ENCODE data around the gene EEF2K. TPM values are rescaled to one million over a fixed set of nuclear protein-coding genes. Genes with fewer than 3 reads are reported as not detected.

The EEF2K gene
- total and polyA plus RNA-seq, 12 donors, result 4.9 to 28.3 (median 16.6) TPM

DNA sequence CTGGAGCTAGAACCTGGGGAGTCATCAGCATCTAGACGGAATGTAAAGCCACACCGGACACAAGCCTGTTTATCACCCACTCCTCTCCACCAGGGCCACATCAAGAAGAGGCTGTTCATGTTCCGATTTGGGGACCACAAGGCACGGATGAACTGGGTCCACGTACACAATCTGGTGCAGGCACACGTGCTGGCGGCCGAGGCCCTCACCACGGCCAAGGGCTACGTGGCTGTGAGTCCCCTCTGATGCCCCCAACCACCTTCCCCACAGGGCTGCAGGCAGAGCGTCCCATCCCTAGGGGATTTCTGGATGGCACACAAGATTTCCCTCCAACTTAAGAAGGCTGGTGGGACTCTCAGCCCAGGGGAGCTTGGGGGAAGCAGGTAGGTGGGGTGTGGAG is 24.7 kb upstream of the EEF2K start:
- 70 to 92% (median 86%) methylated on average over 5 to 11 of the region's 11 CpGs for WGBS, 4 donors
- TF ChIP-seq, protein P1, sequence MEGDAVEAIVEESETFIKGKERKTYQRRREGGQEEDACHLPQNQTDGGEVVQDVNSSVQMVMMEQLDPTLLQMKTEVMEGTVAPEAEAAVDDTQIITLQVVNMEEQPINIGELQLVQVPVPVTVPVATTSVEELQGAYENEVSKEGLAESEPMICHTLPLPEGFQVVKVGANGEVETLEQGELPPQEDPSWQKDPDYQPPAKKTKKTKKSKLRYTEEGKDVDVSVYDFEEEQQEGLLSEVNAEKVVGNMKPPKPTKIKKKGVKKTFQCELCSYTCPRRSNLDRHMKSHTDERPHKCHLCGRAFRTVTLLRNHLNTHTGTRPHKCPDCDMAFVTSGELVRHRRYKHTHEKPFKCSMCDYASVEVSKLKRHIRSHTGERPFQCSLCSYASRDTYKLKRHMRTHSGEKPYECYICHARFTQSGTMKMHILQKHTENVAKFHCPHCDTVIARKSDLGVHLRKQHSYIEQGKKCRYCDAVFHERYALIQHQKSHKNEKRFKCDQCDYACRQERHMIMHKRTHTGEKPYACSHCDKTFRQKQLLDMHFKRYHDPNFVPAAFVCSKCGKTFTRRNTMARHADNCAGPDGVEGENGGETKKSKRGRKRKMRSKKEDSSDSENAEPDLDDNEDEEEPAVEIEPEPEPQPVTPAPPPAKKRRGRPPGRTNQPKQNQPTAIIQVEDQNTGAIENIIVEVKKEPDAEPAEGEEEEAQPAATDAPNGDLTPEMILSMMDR (IDR thresholded peaks at IDR 0.05), result no peak
- no peak for TF ChIP-seq POLR2A (IDR thresholded peaks at IDR 0.05)
- no peak for DNase-seq
- no peak overlapping the region for H3K4me3 ChIP-seq
- H3K27ac ChIP-seq, result no peak overlapping the region
- no peaks in the 10 kb centered on the region for H3K27me3 ChIP-seq
- no peaks in the 10 kb centered on the region for H3K36me3 ChIP-seq (replicated peaks in 1 of 2)
- H3K9me3 ChIP-seq (replicated peaks in 1 of 3), result no peaks in the 10 kb centered on the region
- H3K4me1 ChIP-seq (replicated peaks in 1 of 2), result no peaks in the 10 kb centered on the region
- intact Hi-C loops (cut with DNase I), result no loop called here

DNA sequence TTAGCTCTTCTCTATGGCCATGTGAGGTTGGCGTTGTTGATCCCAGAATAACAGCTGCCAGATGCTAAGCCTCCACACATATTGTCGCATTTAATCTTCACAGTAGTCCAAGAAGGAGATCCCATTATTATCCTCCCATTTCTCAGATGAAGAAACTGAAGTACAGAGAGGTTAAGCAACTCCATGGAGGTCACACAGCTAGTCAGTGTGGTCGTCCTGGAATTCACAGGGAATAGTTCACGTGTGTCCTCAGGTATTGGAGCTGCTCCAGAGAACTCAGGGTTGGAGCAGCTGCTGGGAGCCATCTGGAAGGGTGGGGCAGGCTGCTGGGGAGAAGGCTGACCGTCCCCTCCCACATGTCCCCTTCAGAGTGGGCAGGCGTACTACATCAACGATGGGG is 24.2 kb upstream of the EEF2K start:
- H3K27ac ChIP-seq, result no peak overlapping the region
- H3K36me3 ChIP-seq (replicated peaks in 1 of 2), result no peaks in the 10 kb centered on the region
- H3K27me3 ChIP-seq, result no peaks in the 10 kb centered on the region
- no peak overlapping the region for H3K4me3 ChIP-seq
- 81 to 88% (median 85%) methylated on average over 6 to 7 of the region's 7 CpGs for WGBS, 4 donors
- no peaks in the 10 kb centered on the region for H3K9me3 ChIP-seq (replicated peaks in 1 of 3)
- H3K4me1 ChIP-seq (replicated peaks in 1 of 2), result no peaks in the 10 kb centered on the region
- intact Hi-C loops (cut with DNase I), result no loop called here
- no peak for TF ChIP-seq POLR2A (IDR thresholded peaks at IDR 0.05)
- TF ChIP-seq, protein P1 (IDR thresholded peaks at IDR 0.05), result no peak
- no peak for DNase-seq

DNA sequence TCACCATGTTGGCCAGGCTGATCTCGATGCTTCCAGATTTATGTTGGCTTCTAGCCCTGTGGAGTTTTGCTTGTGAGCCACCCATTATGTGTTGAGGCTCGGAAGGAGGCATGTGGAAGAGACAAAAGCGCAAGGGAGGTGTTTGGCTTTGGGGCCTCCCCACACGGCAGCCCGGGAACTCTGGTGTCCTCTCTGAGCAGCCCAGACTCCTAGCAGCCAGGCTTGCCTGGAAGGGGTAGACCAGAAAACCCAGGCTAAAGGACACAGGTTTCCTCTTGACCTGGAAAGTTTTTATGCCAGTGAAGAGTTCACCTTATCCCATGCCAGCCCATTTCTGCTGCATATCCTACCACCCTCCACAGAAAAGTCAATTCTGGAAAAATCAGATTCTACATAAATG is 22.7 kb upstream of the EEF2K start:
- intact Hi-C loops (cut with DNase I), result no loop called here
- H3K4me1 ChIP-seq (replicated peaks in 1 of 2), result peaks cover 0 to 2% of the 10 kb centered on the region in 2 donors
- no peaks in the 10 kb centered on the region for H3K27me3 ChIP-seq
- no peaks in the 10 kb centered on the region for H3K9me3 ChIP-seq (replicated peaks in 1 of 3)
- WGBS, 4 donors, result 81 to 98% (median 87%) methylated on average over 5 of the region's 5 CpGs
- no peak for DNase-seq
- H3K36me3 ChIP-seq (replicated peaks in 1 of 2), result no peaks in the 10 kb centered on the region
- no peak overlapping the region for H3K27ac ChIP-seq
- no peak overlapping the region for H3K4me3 ChIP-seq
- TF ChIP-seq, protein P1 (IDR thresholded peaks at IDR 0.05), result no peak
- no peak for TF ChIP-seq POLR2A (IDR thresholded peaks at IDR 0.05)

DNA sequence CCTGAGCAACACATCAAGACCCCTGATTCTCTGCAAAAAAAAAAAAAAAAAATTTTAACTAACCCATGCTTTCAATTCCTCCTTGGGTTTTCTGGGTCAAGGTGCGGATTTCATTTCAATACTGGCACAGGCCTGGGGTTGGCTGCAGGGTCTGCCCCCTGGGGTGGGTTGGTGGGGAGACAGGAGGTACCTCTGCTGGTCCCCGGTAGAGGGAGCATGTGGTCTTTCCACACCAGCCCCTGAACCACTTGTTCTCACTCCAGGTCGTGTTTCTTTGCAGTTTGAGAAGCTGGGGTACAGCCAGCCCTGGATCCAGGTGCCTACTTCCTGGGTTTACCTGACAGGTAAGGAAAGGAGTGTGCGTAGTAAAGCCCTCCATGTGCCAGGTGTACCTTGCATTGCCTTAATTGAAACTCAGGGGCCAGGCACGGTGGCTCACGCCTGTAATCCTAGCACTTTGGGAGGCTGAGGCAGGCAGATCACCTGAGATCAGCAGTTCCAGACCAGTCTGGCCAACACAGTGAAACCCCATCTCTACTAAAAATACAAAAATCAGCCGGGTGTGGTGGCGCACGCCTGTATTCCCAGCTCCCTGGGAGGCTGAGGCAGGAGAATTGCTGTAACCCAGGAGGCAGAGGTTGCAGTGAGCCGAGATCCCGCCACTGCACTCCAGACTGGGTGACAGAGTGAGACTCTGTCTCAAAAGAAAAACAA is 22.0 kb upstream of the EEF2K start:
- DNase-seq, result no peak
- no peak overlapping the region for H3K27ac ChIP-seq
- peaks cover 4 to 9% of the 10 kb centered on the region in 2 donors for H3K4me1 ChIP-seq (replicated peaks in 1 of 2)
- H3K36me3 ChIP-seq (replicated peaks in 1 of 2), result no peaks in the 10 kb centered on the region
- intact Hi-C loops (cut with DNase I), result no loop called here
- no peak for TF ChIP-seq POLR2A (IDR thresholded peaks at IDR 0.05)
- TF ChIP-seq, protein P1 (IDR thresholded peaks at IDR 0.05), result no peak
- no peaks in the 10 kb centered on the region for H3K27me3 ChIP-seq
- H3K9me3 ChIP-seq (replicated peaks in 1 of 3), result no peaks in the 10 kb centered on the region
- 80 to 89% (median 82%) methylated on average over 9 to 11 of the region's 11 CpGs for WGBS, 4 donors
- no peak overlapping the region for H3K4me3 ChIP-seq

All from adrenal gland (tissue), 12 donors.